ENCODE results near the gene FSTL5.

The FSTL5 gene

DNA sequence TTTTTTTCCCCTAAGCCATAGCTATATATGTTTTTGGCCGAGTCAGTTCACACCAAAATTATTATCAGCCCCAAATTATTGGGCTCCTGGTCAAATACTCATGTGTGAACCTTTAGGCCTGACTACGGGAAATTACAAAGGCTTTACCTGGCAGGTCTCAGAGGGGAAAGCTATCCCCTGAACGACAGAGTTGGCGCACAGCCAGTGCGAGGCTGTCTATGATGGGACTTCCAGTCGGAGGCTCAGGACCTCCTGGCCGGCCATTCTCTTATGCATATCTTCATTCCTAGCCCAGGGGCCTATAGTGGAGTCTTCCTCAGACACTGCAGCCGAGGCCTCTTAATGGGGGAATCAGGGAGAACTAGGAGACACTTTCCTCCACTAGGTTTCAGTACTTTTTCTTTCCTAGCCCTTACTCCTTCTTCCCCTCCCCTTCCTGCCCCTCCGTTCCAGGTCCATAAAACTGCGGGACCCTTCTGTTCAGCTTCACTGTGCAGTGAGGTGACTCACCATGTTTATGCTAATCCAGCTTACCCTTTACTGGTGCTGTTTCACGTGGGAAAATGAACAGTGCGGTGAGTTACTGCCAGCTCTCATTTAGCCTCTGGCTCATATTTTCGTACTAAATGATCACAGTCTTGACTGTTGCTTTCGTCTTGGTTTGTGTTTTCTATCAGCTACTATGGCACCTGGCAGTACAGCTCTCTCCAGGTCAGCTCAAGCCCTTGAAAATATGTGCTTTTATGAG lies 533.9 kb downstream of the FSTL5 start:
- TF ChIP-seq, protein P1, sequence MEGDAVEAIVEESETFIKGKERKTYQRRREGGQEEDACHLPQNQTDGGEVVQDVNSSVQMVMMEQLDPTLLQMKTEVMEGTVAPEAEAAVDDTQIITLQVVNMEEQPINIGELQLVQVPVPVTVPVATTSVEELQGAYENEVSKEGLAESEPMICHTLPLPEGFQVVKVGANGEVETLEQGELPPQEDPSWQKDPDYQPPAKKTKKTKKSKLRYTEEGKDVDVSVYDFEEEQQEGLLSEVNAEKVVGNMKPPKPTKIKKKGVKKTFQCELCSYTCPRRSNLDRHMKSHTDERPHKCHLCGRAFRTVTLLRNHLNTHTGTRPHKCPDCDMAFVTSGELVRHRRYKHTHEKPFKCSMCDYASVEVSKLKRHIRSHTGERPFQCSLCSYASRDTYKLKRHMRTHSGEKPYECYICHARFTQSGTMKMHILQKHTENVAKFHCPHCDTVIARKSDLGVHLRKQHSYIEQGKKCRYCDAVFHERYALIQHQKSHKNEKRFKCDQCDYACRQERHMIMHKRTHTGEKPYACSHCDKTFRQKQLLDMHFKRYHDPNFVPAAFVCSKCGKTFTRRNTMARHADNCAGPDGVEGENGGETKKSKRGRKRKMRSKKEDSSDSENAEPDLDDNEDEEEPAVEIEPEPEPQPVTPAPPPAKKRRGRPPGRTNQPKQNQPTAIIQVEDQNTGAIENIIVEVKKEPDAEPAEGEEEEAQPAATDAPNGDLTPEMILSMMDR (IDR thresholded peaks at IDR 0.05): no peak
- Histone ChIP-seq H3K27ac (no peak overlapping the region), H3K4me3 (no peak overlapping the region)
- no peak for DNase-seq (ENCODE audit: low spot score)

DNA sequence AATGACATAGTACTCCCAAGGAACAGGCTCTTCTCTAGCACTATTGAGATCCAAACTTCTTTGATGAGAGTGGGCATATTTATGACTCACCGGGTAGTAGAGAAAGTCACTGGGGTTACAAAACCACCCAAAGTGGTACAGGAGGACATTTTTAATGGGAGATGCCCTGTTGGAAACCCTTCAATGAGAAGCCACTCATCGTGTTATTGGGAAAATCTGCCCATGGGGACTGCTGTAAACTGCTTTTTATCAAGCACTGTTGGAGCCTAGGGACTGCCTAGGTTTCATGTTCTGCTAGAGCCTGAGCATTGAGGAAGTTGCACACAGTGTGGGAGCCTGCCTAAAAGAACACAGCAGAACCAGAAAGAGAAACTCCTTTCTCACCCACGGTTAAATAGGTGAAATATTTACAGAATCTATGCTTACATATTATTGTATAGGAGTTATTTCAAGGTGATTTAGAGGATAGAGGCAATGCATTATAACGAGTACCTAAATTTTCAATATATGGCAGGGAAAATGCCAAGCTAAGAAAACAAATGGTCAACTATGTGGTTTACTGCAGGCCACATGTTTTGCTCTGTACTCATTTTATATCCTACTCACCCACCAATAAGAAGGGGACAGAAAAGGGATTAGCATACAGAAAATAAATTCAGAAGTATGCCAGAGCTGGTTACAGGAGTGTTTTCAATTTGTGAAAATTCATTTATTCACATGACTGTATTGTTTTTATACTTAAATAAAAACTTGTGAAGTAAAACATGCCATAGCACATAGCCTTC lies 559.1 kb downstream of the FSTL5 start:
- Histone ChIP-seq H3K27ac (no peak overlapping the region), H3K4me3 (no peak overlapping the region)
- DNase-seq (ENCODE audit: low spot score): no peak
- TF ChIP-seq, protein P1 (IDR thresholded peaks at IDR 0.05): no peak

DNA sequence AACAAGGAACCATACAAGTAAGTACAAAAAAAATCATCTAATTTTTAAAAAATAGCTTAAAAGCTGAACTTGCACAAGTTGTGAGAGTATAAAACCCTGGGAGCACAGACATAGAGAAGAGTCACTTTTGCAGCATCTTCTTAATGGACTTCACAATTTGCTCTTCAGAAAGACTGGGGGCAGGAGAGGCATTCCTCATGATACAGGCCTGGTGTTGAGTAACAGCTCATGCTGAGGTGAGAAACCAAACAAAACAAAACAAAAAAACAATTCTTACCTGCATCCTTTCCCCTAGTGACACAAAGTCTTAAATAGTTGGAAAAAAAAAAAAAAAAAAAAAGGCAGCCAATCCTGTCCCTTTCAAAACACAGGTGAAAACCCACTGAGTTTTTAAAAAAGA lies 562.8 kb downstream of the FSTL5 start:
- no peak overlapping the region for H3K27ac ChIP-seq
- H3K4me3 ChIP-seq: no peak overlapping the region
- no peak for DNase-seq (ENCODE audit: low spot score)
- TF ChIP-seq, protein P1 (IDR thresholded peaks at IDR 0.05): no peak

DNA sequence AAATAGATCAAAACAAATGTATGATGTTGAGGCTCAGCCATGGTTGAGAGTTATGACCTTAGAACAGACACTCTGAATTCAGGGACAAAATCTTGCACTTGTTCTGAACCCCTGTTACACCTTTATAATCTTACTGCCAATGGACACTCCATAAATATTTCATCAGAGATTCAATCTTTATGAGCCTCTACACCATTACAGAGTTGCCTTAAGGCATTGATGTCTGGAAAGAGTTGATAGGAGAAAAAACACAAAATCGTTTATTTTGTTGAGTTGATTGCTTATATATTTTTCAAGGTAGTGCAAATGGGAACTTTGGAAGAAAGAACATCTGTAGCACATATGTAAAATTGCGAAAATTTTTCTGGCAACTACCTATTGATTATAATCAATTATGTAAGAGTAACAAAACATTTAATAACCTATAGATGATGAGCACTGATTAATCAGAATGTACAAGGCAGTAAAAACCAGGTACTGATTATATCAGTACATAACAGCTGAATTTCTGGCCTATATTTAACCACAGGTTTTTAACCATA lies 568.5 kb downstream of the FSTL5 start:
- DNase-seq (ENCODE audit: low spot score): no peak
- TF ChIP-seq, protein P1 (IDR thresholded peaks at IDR 0.05): no peak
- no peak overlapping the region for H3K27ac ChIP-seq

DNA sequence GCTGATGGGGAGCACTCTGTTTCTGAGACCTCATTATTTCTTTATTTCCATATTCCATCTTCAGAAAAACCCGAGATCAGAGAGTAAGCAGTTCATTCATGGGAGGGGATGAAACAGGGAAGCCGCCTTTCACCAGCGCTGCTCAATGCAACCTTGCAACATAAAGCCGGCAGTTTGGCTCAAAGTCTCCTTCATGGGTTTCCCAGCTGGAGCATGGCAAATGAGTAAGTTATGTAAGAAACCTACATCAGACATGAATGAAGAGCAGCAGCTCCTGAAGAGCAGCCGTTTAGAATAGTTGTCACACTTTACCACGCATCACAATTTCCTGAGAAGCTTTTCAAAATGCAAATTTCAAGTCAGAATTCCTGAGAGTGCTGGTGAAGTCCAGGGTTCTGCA lies 578.8 kb downstream of the FSTL5 start:
- TF ChIP-seq, protein P1 (IDR thresholded peaks at IDR 0.05): no peak
- Histone ChIP-seq H3K27ac (no peak overlapping the region), H3K4me3 (no peak overlapping the region)
- DNase-seq (ENCODE audit: low spot score): no peak

More for the DNA sequence above, 568.5 kb downstream of the FSTL5 start:
- H3K4me3 ChIP-seq: no peak overlapping the region

DNA sequence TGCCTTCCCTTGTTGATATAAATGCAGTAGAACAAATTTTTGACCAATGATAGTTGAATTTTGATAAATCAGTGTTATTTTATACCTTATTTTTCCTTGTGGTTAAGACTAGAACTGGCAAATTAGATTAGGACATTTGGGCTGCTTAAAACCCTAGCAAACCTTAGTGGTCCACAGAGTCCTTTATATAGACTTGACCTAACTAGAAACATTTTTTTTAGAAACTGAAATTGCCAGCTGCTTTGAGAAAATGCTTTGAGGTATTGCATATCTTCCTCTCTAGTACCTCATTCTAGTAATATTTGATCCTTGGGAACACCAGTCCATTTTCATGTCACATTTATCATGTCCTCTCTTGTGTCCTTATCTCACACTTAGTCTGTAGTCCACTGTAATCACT lies 580.3 kb downstream of the FSTL5 start:
- H3K4me3 ChIP-seq: no peak overlapping the region

More for the DNA sequence above, 580.3 kb downstream of the FSTL5 start:
- H3K27ac ChIP-seq: no peak overlapping the region
- no peak for DNase-seq (ENCODE audit: low spot score)
- TF ChIP-seq, protein P1 (IDR thresholded peaks at IDR 0.05): no peak

All from coronary artery (tissue), 2 donors.